GM06990 (cell line): Measurements from ENCODE around the gene OR11A1.

Experiments
- DNase-seq: peaks from one replicate; pipeline ENCODE4 v3.0.0-alpha.2; 2011; ENCODE audit not compliant: insufficient read length; ENCODE audit errors: extremely low read depth
- H3K27me3 ChIP-seq: replicated peaks from 2 replicates; pipeline ENCODE4 v1.6.0; 2011; ENCODE audit warnings: low read length; ENCODE audit not compliant: control insufficient read depth, insufficient read depth
- H3K36me3 ChIP-seq: 2 replicates; pipeline ENCODE4 v1.5.1; 2011; ENCODE audit warnings: low read length; ENCODE audit not compliant: control insufficient read depth, insufficient read depth
- H3K4me3 ChIP-seq: replicated peaks from 2 replicates; pipeline ENCODE4 v1.5.1; 2011; ENCODE audit warnings: low read depth, mild to moderate bottlenecking, control low read depth, low read length
- TF ChIP-seq, protein P1 (sequence below): IDR thresholded peaks from 2 replicates; pipeline ENCODE4 v1.5.1; 2011; ENCODE audit warnings: low read length, control low read depth, mild to moderate bottlenecking, inconsistent platforms; ENCODE audit not compliant: insufficient read depth, poor library complexity, severe bottlenecking

The OR11A1 gene

DNA sequence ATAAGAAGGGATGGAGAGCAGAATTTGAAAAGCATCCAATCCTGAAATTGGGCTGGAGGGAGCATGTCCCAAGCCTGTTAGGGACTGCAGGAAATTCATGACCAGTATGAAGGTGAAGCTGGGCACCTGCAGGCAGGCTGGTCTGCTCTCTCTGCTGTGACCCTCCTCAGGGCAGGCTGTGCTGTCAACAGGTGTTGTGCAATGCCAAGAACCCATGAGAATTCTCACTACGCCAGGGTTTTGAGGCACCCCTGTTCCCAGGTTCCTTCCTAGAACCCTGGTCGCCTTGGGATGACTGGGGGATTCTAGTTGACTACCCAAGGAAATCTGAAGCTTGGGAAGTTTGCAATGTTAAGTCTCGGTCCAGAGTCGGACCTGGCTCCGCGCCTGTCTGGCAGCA, 44.2 kb upstream of the OR11A1 start:
- no peaks in the 10 kb centered on the region for H3K27me3 ChIP-seq
- no peak overlapping the region for H3K4me3 ChIP-seq
- TF ChIP-seq, protein P1, sequence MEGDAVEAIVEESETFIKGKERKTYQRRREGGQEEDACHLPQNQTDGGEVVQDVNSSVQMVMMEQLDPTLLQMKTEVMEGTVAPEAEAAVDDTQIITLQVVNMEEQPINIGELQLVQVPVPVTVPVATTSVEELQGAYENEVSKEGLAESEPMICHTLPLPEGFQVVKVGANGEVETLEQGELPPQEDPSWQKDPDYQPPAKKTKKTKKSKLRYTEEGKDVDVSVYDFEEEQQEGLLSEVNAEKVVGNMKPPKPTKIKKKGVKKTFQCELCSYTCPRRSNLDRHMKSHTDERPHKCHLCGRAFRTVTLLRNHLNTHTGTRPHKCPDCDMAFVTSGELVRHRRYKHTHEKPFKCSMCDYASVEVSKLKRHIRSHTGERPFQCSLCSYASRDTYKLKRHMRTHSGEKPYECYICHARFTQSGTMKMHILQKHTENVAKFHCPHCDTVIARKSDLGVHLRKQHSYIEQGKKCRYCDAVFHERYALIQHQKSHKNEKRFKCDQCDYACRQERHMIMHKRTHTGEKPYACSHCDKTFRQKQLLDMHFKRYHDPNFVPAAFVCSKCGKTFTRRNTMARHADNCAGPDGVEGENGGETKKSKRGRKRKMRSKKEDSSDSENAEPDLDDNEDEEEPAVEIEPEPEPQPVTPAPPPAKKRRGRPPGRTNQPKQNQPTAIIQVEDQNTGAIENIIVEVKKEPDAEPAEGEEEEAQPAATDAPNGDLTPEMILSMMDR, result no peak
- no peak for DNase-seq
- no peaks in the 10 kb centered on the region for H3K36me3 ChIP-seq

DNA sequence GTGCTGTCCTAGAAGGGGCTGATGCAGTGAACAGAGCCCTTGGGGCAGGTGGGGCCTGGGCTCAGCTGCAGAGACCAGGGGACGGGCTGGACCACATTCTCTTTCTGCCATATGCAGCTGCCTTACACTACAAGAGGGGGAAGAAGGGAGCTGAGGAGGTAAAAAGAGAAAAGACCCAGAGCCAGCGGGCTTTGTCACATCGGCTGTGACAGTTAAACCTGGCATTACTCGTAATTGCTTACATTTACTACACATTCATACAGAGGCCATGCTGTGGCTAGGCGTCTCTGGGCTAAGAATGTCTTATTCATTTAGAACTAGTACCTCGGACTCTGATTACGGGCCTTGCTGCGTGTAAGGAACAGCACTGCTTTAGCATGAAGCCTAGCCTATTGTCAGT, 43.7 kb upstream of the OR11A1 start:
- no peaks in the 10 kb centered on the region for H3K27me3 ChIP-seq
- TF ChIP-seq, protein P1, result no peak
- DNase-seq, result no peak
- no peak overlapping the region for H3K4me3 ChIP-seq
- no peaks in the 10 kb centered on the region for H3K36me3 ChIP-seq

DNA sequence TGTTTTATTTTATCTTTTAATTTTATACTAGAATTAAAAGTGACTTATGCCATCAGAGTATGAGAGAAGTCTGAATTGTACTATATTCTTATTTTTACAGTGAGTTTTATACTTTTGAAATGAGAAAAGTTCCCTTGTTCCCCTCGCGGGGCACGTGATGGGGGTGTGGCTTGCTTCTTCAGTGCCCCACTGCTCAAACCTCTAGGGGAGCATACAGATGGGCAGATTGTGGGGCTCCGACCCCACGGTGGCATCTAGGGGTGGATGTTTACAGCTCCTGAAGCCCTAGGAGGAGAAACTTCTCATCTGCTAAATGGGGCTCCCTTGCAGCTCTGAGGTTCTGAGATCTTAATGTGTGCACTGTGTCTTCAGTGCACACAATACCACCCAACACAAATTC, 42.8 kb upstream of the OR11A1 start:
- no peak for DNase-seq
- no peak overlapping the region for H3K4me3 ChIP-seq

DNA sequence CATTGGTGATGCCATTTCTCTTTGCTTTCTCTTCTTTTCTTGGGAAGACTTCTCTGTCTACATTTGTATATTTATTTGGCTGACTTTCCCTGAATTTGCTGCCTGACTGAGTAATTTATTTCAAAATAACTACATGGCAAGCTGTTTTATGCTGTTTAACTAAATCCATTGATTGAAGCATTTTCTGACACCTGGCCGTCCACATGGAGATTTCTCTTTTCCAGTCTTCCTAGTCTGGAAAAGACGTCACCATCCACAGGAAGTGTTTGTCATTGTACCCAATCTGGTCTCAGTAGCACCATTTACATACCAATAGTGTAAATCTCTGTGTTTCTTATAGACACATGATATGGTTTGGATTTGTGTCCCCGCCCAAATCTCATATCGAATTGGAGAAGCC, 40.1 kb upstream of the OR11A1 start:
- no peaks in the 10 kb centered on the region for H3K27me3 ChIP-seq
- DNase-seq, result no peak
- H3K4me3 ChIP-seq, result no peak overlapping the region
- TF ChIP-seq, protein P1, result no peak
- H3K36me3 ChIP-seq, result no peaks in the 10 kb centered on the region

More for the DNA sequence above, 42.8 kb upstream of the OR11A1 start:
- TF ChIP-seq, protein P1, result no peak
- no peaks in the 10 kb centered on the region for H3K36me3 ChIP-seq
- no peaks in the 10 kb centered on the region for H3K27me3 ChIP-seq

DNA sequence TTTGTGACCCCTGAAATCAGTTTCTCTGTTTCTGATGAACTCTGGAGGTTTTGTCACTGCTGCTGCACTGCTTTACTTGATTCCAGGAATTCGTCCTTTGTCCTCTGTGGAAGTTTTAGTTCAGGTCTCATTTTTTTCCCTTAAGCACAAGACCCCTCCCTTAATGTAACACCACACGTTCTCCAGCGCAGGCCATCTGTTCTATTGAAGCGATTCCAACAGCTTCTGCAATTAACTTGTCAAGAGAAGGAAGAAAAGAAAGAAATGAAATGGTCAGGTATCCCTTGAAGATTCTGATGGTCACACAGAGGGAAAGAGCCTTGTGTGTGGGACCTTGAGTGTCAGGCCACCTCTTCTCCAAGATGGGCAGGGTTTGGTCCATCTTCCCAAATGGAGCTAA, 38.7 kb upstream of the OR11A1 start:
- no peaks in the 10 kb centered on the region for H3K36me3 ChIP-seq
- DNase-seq, result no peak
- H3K27me3 ChIP-seq, result no peaks in the 10 kb centered on the region
- TF ChIP-seq, protein P1, result no peak
- H3K4me3 ChIP-seq, result no peak overlapping the region

DNA sequence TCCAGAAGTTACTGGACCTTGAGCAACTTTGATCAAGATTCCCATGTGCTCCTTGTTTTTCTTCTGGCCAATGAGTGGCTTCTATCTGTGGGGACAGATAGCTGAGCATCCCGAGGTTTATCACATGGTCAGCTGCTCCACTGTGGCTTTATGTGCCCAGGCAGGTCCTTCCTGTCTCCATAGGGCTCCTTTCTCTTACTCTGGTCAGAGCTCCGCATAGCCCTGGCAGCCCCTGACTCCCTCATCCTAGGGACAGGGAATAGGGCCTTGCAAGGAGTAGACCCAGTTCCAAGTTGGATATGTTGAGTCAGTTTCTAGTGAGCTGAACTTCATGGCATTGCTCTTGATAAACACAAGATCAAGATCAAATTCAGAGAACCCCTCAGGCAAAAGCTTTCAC, 37.3 kb upstream of the OR11A1 start:
- Histone ChIP-seq H3K36me3 (no peaks in the 10 kb centered on the region), H3K27me3 (no peaks in the 10 kb centered on the region), H3K4me3 (no peak overlapping the region)
- TF ChIP-seq, protein P1, result no peak
- no peak for DNase-seq
